HepG2 (cell line): ENCODE results near the gene CAPN10. TPM values are rescaled to one million over a fixed set of nuclear protein-coding genes. Genes with fewer than 3 reads are reported as not detected.

ENCODE experiments used
- CEBPB ChIP-seq: IDR thresholded peaks from 2 replicates; pipeline ENCODE4 v1.6.1; 2011; ENCODE audit warnings: low read depth, low read length, improper control_type of control experiment, borderline replicate concordance
- ELF4 ChIP-seq: sonication (generic); formaldehyde crosslinking; IDR thresholded peaks from 2 replicates; pipeline ENCODE4 v1.5.0; 2020; ENCODE audit warnings: missing genetic modification reagents, mild to moderate bottlenecking, moderate library complexity, borderline replicate concordance
- GABPB1 ChIP-seq: IDR thresholded peaks from 2 replicates; pipeline ENCODE4 v1.6.1; 2016; ENCODE audit warnings: mild to moderate bottlenecking, missing genetic modification reagents, moderate library complexity, missing compliant biosample characterization
- KLF13 ChIP-seq: sonication (generic); formaldehyde crosslinking; IDR thresholded peaks from 2 replicates; pipeline ENCODE4 v1.4.0; 2020; ENCODE audit warnings: mild to moderate bottlenecking, missing genetic modification reagents
- KLF9 ChIP-seq: IDR thresholded peaks from 2 replicates; pipeline ENCODE4 v1.6.1; 2016; ENCODE audit warnings: low read depth
- MED8 ChIP-seq: sonication (generic); formaldehyde crosslinking; IDR thresholded peaks from 2 replicates; pipeline ENCODE4 v1.8.1; 2023; ENCODE audit warnings: mild to moderate bottlenecking, missing genetic modification reagents; ENCODE audit not compliant: insufficient replicate concordance
- PAXIP1 ChIP-seq: sonication (generic); formaldehyde crosslinking; conservative IDR thresholded peaks from 2 replicates; pipeline ENCODE4 v1.4.0; 2020; ENCODE audit warnings: mild to moderate bottlenecking, missing genetic modification reagents, moderate library complexity
- RAD21 ChIP-seq: fragments of 450-650 bp; formaldehyde crosslinking; IDR thresholded peaks from 2 replicates; pipeline ENCODE4 v1.5.0; 2020; ENCODE audit warnings: mild to moderate bottlenecking
- RERE ChIP-seq: IDR thresholded peaks from 2 replicates; pipeline ENCODE4 v1.6.1; 2016; ENCODE audit warnings: low read depth, missing genetic modification reagents, missing compliant biosample characterization
- SOX6 ChIP-seq, 2 experiments: fragments of 450-650 bp in 1 of 2; sonication (generic) in 1 of 2; formaldehyde crosslinking in 1 of 2; IDR thresholded peaks; 2 replicates each; pipeline versions ENCODE4 v1.4.0 to v1.6.1; 2017 to 2020; ENCODE audit warnings: antibody characterized with exemption in 1 of 2, mild to moderate bottlenecking in 1 of 2, missing genetic modification reagents in 1 of 2
- SP1 ChIP-seq, 2 experiments: fragments of 450-650 bp in 1 of 2; sonication (generic) in 1 of 2; formaldehyde crosslinking in 1 of 2; IDR thresholded peaks; 2 replicates each; pipeline versions ENCODE4 v1.4.0 to v1.6.1; 2016 to 2020; ENCODE audit warnings: missing genetic modification reagents in 1 of 2
- SUZ12 ChIP-seq: fragments of 150-350 bp; IDR thresholded peaks from 2 replicates; pipeline ENCODE4 v1.6.1; 2014; ENCODE audit warnings: low read depth, low read length
- ZNF225 ChIP-seq: sonication (generic); formaldehyde crosslinking; IDR thresholded peaks from 2 replicates; pipeline ENCODE4 v1.4.0; 2020; ENCODE audit warnings: mild to moderate bottlenecking, missing genetic modification reagents
- ZNF317 ChIP-seq: sonication (generic); formaldehyde crosslinking; IDR thresholded peaks from 2 replicates; pipeline ENCODE4 v1.5.0; 2020; ENCODE audit warnings: mild to moderate bottlenecking, missing genetic modification reagents
- ZNF558 ChIP-seq: sonication (generic); formaldehyde crosslinking; IDR thresholded peaks from 2 replicates; pipeline ENCODE4 v1.9.0; 2022; ENCODE audit warnings: mild to moderate bottlenecking, missing genetic modification reagents, borderline replicate concordance
- ZNF775 ChIP-seq: sonication (generic); formaldehyde crosslinking; IDR thresholded peaks from 2 replicates; pipeline ENCODE4 v1.4.0; 2020; ENCODE audit warnings: missing genetic modification reagents, mild to moderate bottlenecking, moderate library complexity, borderline replicate concordance
- ZSCAN22 ChIP-seq: sonication (generic); formaldehyde crosslinking; IDR thresholded peaks from 2 replicates; pipeline ENCODE4 v1.4.0; 2020; ENCODE audit warnings: mild to moderate bottlenecking, missing genetic modification reagents
- ZSCAN25 ChIP-seq: sonication (generic); formaldehyde crosslinking; IDR thresholded peaks from 2 replicates; pipeline ENCODE4 v1.8.0; 2022; ENCODE audit warnings: mild to moderate bottlenecking, missing genetic modification reagents
- polyA plus RNA-seq, 8 experiments: library from polyadenylated mRNA; depleted of rRNA in 3 of 8; stranded (reverse) in 7 of 8; unstranded in 1 of 8; fragments of >200 nt; fragmentation: Illumina TruSeq in 4 of 8; extraction: Trizol in 4 of 8; gene quantifications; 2 replicates each; pipeline versions ENCODE4 v1.2.1 to v1.2.3, GENCODE V29; 2011 to 2016; ENCODE audit warnings: low read depth in 4 of 8, missing spikeins in 1 of 8, mixed read lengths in 1 of 8; ENCODE audit not compliant: insufficient read depth in 1 of 8
- total RNA-seq, 5 experiments: library from RNA; depleted of rRNA; stranded (reverse); fragments of >200 nt; fragmentation: Illumina TruSeq; extraction: Trizol; gene quantifications; 2 replicates each; pipeline ENCODE4 v1.2.3, GENCODE V29; 2016; ENCODE audit warnings: low read depth in 1 of 5
- TF ChIP-seq, protein P1 (sequence below): sonication (generic); formaldehyde crosslinking; IDR thresholded peaks from 2 replicates; pipeline ENCODE4 v1.5.0; 2020; ENCODE audit warnings: missing genetic modification reagents

The CAPN10 gene
- total and polyA plus RNA-seq, 2 of the 13 experiments (the other 11 are each of a cell fraction or from before 2014, with no cell fraction given) = 27.6 to 32.4 TPM

GRCh38 chr2:240566203-240567136 lies 20.1 kb upstream of the CAPN10 start (continued):
- TF ChIP-seq SP1 (IDR thresholded peaks at IDR 0.05) (no peak), SP1 (CRISPR knock-in tag; IDR thresholded peaks at IDR 0.05) (peak; percentile 94), SUZ12 (0 out of 2 replicates have a peak, but pooled peaks have one; percentile 11), KLF9 (no peak), CEBPB (no peak), RERE (no peak), ZSCAN25 (CRISPR knock-in tag) (peak; percentile 50; the same call in 1 of the 2 replicates), GABPB1 (CRISPR knock-in tag) (peak; percentile 48; the same call in 1 of the 2 replicates), ZNF558 (CRISPR knock-in tag) (no peak), SOX6 (IDR thresholded peaks at IDR 0.05) (no peak), SOX6 (CRISPR knock-in tag; IDR thresholded peaks at IDR 0.05) (peak; percentile 5; the same call in 1 of the 2 replicates), KLF13 (CRISPR knock-in tag) (0 out of 2 replicates have a peak, but pooled peaks have one; percentile 32), ELF4 (CRISPR knock-in tag) (no peak), ZNF775 (no peak), ZNF317 (0 out of 2 replicates have a peak, but pooled peaks have one; percentile 20), RAD21 (CRISPR knock-in tag) (peak; percentile 10), PAXIP1 (CRISPR knock-in tag) (no peak; the same call in 1 of the 2 replicates), ZSCAN22 (CRISPR knock-in tag) (no peak), MED8 (CRISPR knock-in tag) (no peak), ZNF225 (CRISPR knock-in tag) (peak; percentile 26; the same call in 1 of the 2 replicates)
- TF ChIP-seq, protein P1, sequence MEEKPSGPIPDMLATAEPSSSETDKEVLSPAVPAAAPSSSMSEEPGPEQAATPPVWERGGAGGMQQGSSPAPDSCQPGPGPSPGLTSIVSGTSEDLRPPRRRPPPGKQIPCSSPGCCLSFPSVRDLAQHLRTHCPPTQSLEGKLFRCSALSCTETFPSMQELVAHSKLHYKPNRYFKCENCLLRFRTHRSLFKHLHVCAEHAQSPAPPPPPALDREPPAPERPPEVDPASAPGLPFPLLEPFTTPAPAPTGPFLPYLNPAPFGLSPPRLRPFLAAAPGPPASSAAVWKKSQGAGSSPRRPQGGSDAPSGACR (CRISPR knock-in tag) = no peak
